Measurements from ENCODE around the gene ICA1.

- TF ChIP-seq POLR2AphosphoS5 (IDR thresholded peaks at IDR 0.05) (no peak), CTCF (IDR thresholded peaks at IDR 0.05) (no peak), POLR2A (IDR thresholded peaks at IDR 0.05) (no peak)
Measured at GRCh38 chr7:8205031-8205387, 57.0 kb downstream of the ICA1 start.

Data from stomach (tissue), 4 donors.